ENCODE data around the gene USP21.

- no peak for TF ChIP-seq EP300 (IDR thresholded peaks at IDR 0.05; ENCODE audit: borderline replicate concordance)
- TF ChIP-seq CEBPB (IDR thresholded peaks at IDR 0.05): no peak
- TF ChIP-seq YY1 (IDR thresholded peaks at IDR 0.05; ENCODE audit: low read depth): no peak
- TF ChIP-seq NFIC (IDR thresholded peaks at IDR 0.05): no peak
- no peak for TF ChIP-seq ZBTB7A (IDR thresholded peaks at IDR 0.05; ENCODE audit: low read depth)
- TF ChIP-seq RAD21 (IDR thresholded peaks at IDR 0.05; ENCODE audit: low read depth): no peak
- no peak for TF ChIP-seq TEAD4 (IDR thresholded peaks at IDR 0.05)
- TF ChIP-seq REST (IDR thresholded peaks at IDR 0.05; ENCODE audit: low read depth): no peak
- TF ChIP-seq MAX (IDR thresholded peaks at IDR 0.05): no peak
- no peak for TF ChIP-seq EGR1 (IDR thresholded peaks at IDR 0.05)
- no peak for TF ChIP-seq USF1 (IDR thresholded peaks at IDR 0.05)
- TF ChIP-seq CREB1 (IDR thresholded peaks at IDR 0.05; ENCODE audit: low read depth): no peak
Measured at GRCh38 chr1:161188381-161188780, 29.1 kb downstream of the USP21 start.

Data from Ishikawa (cell line).